HK-2 (cell line): ENCODE data around the gene ARNT2.
A peak's percentile ranks its signal among the peaks of the same experiment; 100 is the strongest.

Source experiments
- DNase-seq: peaks from one replicate; pipeline ENCODE4 v3.0.0-alpha.2; 2018; ENCODE audit not compliant: unreplicated experiment

Gene ARNT2

DNA sequence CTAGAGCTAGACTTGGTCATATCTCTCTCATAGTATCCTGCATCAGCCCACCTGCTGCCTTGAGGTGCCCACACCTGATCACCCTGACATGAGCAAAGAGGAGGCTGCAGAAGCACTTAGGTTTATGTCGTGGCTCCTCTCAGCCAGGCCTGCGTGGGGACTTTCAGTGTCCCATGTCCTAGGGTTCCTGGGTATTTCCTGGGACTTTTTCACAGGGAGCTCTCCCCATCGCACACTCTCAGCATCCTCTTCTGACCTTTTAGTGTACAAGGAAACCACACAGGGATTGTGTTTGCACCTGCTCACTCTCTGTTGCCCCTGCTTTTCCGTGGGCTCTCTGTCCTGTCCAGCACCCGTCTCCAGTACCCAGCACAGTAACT is 61.4 kb downstream of the ARNT2 start:
- no peak for DNase-seq

GRCh38 chr15:80466543-80466942 is 62.4 kb downstream of the ARNT2 start:
- no peak for DNase-seq

GRCh38 chr15:80467311-80467714 is 63.1 kb downstream of the ARNT2 start:
- no peak for DNase-seq

GRCh38 chr15:80468796-80469195 is 64.6 kb downstream of the ARNT2 start:
- DNase-seq, result no peak

- no peak for DNase-seq
Observed at GRCh38 chr15:80471881-80472280, 67.7 kb downstream of the ARNT2 start.

- no peak for DNase-seq
Observed at GRCh38 chr15:80473286-80474223, 69.4 kb downstream of the ARNT2 start.

GRCh38 chr15:80474224-80475215 is 70.3 kb downstream of the ARNT2 start:
- DNase-seq, result no peak

- DNase-seq, result no peak
Observed at GRCh38 chr15:80475572-80475971, 71.4 kb downstream of the ARNT2 start.

DNA sequence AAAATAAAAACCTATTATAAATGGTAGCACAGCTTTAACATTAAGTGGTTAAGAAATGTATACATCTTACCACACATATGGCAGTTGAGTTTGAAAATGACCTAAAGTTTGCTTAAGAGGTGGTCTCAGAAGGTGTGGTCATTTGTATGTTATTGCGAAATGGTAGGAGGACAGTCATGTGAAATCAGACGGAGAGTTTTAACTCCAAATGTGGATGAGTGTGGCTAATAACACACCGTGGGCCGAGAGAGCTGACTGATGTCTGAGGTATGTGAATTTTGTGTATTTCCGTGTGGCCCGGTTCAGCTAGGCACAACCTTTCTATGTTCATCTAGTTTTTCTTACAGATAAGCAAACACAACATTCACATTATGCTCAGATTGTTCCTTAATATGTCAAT is 71.9 kb downstream of the ARNT2 start:
- DNase-seq, result no peak

GRCh38 chr15:80478075-80478474 is 73.9 kb downstream of the ARNT2 start:
- DNase-seq, result no peak

GRCh38 chr15:80479191-80479590 is 75.0 kb downstream of the ARNT2 start:
- no peak for DNase-seq

DNA sequence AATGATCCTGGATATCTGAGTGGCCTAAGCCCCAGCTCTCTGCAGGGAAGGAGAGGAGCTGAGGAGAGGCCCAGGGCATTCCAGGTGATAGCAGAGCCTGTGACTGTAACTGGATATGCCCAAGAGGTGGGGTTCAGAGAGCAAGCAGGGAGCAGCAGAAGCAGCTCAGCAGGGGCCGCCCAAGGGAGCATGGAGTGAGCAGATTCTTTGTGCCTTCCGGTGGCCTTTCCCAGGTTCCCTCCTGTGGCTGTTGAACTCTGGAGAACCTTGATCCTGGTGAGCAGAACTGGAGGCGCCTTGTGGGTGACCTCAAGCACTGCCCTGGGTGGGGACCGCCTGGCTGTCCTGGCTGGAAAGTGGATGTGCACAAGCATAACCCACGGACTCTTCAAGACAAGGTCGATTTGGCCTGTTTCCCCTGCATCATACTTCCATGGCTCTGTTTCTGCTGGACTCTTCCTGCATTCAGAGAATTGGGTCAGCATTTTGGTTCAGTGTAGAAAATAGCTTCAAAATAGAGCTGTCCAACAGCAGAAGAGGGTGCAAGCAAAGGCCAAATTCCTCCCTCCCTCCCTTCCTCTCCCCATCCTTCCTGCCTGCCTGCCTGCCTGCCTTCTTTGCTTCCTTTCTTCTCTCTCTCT is 76.1 kb downstream of the ARNT2 start:
- no peak for DNase-seq

DNA sequence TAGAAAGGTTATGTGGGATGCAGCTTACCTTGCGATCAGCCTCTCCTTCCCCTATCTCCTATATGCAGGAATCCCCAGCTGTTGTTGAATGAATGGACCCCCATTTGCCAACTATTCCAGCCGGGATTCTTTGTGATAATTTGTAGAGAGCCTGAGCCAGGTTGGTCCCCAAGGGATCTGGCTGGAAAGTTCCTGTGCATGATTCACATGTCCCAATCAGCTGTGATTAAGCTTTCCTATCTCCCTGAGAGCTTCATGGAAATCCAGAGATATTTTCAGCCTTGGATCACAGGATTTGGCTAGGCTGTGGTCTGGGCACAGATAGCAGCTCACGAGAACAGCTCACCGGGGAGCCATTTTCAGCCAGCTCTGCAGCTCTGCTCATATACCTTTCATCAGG is 76.7 kb downstream of the ARNT2 start:
- peak; percentile 31 for DNase-seq

- no peak for DNase-seq
Observed at GRCh38 chr15:80482696-80483095, 78.5 kb downstream of the ARNT2 start.

GRCh38 chr15:80483725-80484161 is 79.6 kb downstream of the ARNT2 start:
- no peak for DNase-seq

DNA sequence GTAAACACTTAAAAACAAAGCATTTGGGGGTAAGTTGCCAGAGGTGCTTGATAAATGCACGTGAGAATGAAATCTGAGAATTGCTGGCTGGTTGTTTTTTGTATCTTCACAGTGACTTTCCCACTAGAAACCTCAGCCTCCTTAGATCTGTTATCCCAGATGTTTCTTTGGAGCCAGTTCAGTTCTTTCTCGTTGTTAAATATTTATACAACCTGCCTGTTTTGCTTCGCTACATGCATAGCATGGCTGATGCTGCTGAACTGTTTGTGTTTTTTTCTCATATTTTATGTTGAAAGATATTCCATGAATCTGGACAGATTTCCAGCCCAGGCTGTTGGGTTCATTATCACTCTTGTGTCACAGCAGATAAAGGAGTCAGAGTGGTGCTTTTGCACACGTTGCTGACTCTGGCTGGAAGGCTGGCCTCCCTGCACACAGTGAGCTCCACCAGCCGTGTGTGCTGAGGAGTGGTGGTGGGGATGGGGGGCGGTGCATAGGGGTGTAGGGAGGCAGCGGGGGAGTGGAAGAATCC is 80.2 kb downstream of the ARNT2 start:
- no peak for DNase-seq

GRCh38 chr15:80485370-80486164 is 81.4 kb downstream of the ARNT2 start:
- DNase-seq, result no peak

GRCh38 chr15:80487839-80488390 is 83.7 kb downstream of the ARNT2 start:
- no peak for DNase-seq

GRCh38 chr15:80489030-80489594 is 84.9 kb downstream of the ARNT2 start:
- no peak for DNase-seq

DNA sequence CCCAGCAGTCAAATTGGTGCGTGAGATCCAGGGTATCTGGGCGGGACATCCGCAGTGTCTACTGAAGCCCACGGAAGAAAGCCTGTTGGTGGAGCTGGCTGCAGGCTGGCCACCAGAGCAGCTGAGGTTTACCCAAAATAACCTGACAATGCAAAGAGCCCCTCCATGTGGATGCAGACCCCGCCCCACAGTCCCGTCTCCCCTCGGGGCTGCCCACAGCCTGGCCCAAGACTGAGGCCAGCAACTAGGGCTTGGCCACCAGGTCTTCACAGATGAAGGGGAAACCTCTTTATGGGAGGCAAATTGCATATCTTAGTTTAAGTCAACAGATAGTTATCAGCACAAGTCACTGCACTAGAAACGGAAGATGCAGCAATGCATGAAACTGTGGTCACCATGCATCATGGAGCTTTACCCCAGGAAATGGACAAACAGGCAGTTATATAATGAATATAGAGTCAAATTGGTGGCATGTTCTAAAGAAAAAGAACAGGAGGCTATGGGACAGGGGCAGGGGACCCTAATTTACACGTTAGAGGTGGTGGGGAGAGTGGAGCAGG is 86.3 kb downstream of the ARNT2 start:
- DNase-seq, result no peak
